ENCODE results near the gene BCL2L2.

DNA sequence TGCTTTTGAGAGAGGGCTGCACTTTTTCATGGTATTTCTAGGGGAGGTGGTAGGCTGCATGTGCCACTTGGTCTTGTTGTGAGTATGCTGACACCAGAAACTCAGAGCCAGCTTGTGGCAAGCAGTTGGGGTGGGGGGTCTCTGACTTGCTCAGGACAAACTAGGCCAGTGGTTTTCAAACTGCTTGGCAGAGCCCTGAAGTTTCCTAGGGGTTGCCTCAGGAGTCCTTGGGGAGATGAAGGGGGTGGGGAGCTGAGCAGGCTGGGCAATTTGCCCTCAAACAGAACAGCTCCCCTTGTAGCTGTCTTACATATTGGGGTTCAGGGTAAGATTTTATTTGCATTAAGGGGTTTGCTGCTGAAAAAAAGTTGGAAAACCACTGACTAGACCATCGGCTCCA is 3.9 kb downstream of the BCL2L2 start:
- no peak for TF ChIP-seq POLR2AphosphoS5 (IDR thresholded peaks at IDR 0.05; ENCODE audit: low read depth)
- TF ChIP-seq, protein P1, sequence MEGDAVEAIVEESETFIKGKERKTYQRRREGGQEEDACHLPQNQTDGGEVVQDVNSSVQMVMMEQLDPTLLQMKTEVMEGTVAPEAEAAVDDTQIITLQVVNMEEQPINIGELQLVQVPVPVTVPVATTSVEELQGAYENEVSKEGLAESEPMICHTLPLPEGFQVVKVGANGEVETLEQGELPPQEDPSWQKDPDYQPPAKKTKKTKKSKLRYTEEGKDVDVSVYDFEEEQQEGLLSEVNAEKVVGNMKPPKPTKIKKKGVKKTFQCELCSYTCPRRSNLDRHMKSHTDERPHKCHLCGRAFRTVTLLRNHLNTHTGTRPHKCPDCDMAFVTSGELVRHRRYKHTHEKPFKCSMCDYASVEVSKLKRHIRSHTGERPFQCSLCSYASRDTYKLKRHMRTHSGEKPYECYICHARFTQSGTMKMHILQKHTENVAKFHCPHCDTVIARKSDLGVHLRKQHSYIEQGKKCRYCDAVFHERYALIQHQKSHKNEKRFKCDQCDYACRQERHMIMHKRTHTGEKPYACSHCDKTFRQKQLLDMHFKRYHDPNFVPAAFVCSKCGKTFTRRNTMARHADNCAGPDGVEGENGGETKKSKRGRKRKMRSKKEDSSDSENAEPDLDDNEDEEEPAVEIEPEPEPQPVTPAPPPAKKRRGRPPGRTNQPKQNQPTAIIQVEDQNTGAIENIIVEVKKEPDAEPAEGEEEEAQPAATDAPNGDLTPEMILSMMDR (IDR thresholded peaks at IDR 0.05; ENCODE audit: insufficient read depth, low read length) = no peak
- TF ChIP-seq GABPA (IDR thresholded peaks at IDR 0.05; ENCODE audit: low read depth) = no peak
